Measurements from ENCODE around the gene VEZT.

The VEZT gene

DNA sequence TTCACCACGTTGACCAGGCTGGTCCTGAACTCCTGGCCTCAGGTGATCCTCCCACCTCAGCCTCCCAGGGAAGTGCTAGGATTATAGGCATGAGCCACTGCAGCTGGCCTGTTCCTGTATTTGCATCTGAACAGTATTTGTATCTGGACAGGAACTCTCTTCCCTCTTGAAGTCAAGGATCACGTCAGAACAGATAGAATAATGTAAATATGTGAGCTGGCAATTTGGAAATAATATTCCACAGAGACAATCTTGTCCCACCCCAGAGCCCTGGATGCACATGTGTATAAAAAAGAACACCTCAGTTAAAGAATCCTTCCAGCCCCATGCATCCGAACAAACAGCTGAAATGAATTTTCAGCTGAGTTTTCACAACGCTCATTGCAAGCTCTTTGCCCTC lies 118.3 kb downstream of the VEZT start:
- TF ChIP-seq, protein P1, sequence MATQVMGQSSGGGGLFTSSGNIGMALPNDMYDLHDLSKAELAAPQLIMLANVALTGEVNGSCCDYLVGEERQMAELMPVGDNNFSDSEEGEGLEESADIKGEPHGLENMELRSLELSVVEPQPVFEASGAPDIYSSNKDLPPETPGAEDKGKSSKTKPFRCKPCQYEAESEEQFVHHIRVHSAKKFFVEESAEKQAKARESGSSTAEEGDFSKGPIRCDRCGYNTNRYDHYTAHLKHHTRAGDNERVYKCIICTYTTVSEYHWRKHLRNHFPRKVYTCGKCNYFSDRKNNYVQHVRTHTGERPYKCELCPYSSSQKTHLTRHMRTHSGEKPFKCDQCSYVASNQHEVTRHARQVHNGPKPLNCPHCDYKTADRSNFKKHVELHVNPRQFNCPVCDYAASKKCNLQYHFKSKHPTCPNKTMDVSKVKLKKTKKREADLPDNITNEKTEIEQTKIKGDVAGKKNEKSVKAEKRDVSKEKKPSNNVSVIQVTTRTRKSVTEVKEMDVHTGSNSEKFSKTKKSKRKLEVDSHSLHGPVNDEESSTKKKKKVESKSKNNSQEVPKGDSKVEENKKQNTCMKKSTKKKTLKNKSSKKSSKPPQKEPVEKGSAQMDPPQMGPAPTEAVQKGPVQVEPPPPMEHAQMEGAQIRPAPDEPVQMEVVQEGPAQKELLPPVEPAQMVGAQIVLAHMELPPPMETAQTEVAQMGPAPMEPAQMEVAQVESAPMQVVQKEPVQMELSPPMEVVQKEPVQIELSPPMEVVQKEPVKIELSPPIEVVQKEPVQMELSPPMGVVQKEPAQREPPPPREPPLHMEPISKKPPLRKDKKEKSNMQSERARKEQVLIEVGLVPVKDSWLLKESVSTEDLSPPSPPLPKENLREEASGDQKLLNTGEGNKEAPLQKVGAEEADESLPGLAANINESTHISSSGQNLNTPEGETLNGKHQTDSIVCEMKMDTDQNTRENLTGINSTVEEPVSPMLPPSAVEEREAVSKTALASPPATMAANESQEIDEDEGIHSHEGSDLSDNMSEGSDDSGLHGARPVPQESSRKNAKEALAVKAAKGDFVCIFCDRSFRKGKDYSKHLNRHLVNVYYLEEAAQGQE (IDR thresholded peaks at IDR 0.05; ENCODE audit: insufficient read depth in 1 of 2, low read depth in 2 of 2, low read length in 2 of 2), result no peak
- TF ChIP-seq POLR2AphosphoS5 (IDR thresholded peaks at IDR 0.05; ENCODE audit: low read depth, low read length) (no peak), FOXP2 (optimal IDR thresholded peaks at IDR 0.05; ENCODE audit: borderline replicate concordance, extremely low read depth, extremely low read length, insufficient read depth) (no peak), SIN3A (IDR thresholded peaks at IDR 0.05; ENCODE audit: borderline replicate concordance, insufficient read depth, low read length) (no peak), TAF1 (IDR thresholded peaks at IDR 0.05; ENCODE audit: borderline replicate concordance, insufficient read depth, low read length) (no peak)

DNA sequence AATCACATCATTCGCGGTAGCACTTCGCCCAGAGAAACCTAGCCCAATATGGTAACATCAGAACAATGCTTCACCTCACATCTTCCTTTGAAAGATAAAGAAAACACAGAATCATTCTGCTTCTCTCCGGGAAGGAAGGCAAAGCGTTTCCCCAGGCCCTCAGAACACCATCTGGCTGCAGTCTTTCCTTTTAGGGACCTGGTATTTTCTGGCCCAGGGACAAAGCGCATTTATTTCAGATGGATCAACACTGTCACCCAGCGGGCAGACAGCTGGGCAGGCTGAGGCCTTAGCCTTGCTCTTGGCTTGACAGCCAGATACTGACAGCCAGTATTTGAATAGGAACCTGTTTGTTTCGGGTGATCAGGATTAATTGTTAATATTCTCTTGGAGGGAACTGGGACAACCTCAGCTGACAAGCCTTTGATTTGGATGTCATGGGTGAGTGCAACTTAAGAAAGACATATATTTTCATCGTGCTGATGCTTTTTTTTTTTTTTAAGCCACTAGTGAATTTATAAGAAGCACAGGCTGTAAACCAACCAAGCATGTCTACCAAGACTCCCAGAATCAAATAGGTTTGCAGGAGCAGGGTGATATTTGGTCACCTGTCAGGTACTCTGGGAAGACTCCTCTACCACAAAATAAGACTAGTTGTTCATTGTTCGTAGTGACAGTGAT lies 118.9 kb downstream of the VEZT start:
- TF ChIP-seq, protein P1 (IDR thresholded peaks at IDR 0.05; ENCODE audit: insufficient read depth in 1 of 2, low read depth in 2 of 2, low read length in 2 of 2), result no peak
- no peak for TF ChIP-seq SIN3A (IDR thresholded peaks at IDR 0.05; ENCODE audit: borderline replicate concordance, insufficient read depth, low read length)
- no peak for TF ChIP-seq TAF1 (IDR thresholded peaks at IDR 0.05; ENCODE audit: borderline replicate concordance, insufficient read depth, low read length)
- TF ChIP-seq FOXP2 (optimal IDR thresholded peaks at IDR 0.05; ENCODE audit: borderline replicate concordance, extremely low read depth, extremely low read length, insufficient read depth), result no peak
- TF ChIP-seq POLR2AphosphoS5 (IDR thresholded peaks at IDR 0.05; ENCODE audit: low read depth, low read length), result no peak

DNA sequence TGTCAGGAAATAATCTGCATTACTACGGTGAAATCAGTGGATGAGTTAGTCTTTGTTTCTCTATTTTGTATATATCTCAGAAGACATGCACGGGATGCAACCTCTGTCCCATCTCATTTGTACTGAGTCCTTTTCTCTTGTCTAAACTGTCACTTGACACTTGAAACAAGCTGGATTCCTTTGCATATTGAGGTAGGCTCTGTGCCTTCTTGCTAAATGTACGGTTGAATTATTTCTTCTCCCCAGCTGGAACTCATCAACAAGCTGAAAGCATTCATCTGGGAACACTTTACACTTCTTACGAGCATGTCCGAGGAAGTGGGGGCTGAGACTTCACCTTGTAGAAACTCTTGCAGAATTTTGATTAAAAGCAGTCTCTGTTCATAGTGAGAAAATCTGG lies 119.5 kb downstream of the VEZT start:
- TF ChIP-seq, protein P1 (IDR thresholded peaks at IDR 0.05; ENCODE audit: insufficient read depth in 1 of 2, low read depth in 2 of 2, low read length in 2 of 2), result no peak
- no peak for TF ChIP-seq FOXP2 (optimal IDR thresholded peaks at IDR 0.05; ENCODE audit: borderline replicate concordance, extremely low read depth, extremely low read length, insufficient read depth)
- TF ChIP-seq TAF1 (IDR thresholded peaks at IDR 0.05; ENCODE audit: borderline replicate concordance, insufficient read depth, low read length), result no peak
- no peak for TF ChIP-seq POLR2AphosphoS5 (IDR thresholded peaks at IDR 0.05; ENCODE audit: low read depth, low read length)

DNA sequence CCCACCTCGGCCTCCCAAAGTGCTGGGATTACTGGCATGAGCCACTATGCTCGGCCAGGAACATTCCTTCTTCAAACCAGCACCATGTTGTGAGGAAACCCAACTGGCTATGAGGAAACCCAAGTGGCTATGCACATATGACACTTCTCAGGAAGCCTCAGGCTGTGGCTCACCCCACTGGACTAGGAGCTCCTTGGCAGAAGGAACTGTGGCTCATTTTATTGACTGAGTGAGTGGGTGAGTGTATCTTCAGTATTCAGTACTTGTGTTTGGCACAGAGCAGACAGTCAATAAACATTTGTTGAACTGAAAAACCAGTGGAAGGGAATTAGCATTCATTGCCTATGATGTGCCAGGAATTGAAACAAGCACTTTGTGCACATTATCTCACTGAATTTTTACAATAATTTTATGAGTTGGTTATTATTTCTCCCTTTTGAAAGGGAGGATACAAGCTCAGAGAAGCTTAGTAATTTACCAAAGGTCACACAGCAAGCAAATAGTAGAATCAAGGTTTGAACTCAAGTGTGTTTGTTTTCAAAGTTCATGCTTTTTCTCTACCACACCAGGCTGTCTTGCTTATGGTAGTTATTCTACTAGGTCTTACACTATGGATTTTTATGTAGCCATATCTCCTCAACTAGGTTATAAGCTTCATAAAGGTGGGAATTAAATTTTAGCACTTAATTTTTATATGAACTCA lies 121.6 kb downstream of the VEZT start:
- TF ChIP-seq FOXP2 (optimal IDR thresholded peaks at IDR 0.05; ENCODE audit: borderline replicate concordance, extremely low read depth, extremely low read length, insufficient read depth) (no peak), SIN3A (IDR thresholded peaks at IDR 0.05; ENCODE audit: borderline replicate concordance, insufficient read depth, low read length) (no peak)
- TF ChIP-seq, protein P1 (IDR thresholded peaks at IDR 0.05; ENCODE audit: insufficient read depth in 1 of 2, low read depth in 2 of 2, low read length in 2 of 2), result no peak

All from PFSK-1 (cell line).